ENCODE data around the gene CDKL2. TPM values are rescaled to one million over a fixed set of nuclear protein-coding genes. Genes with fewer than 3 reads are reported as not detected.

CDKL2 gene
- total and polyA plus RNA-seq, 9 of the 15 experiments (the other 6 are each of a cell fraction or from before 2014, with no cell fraction given), result 0.01 to 0.16 TPM; not detected in 7

DNA sequence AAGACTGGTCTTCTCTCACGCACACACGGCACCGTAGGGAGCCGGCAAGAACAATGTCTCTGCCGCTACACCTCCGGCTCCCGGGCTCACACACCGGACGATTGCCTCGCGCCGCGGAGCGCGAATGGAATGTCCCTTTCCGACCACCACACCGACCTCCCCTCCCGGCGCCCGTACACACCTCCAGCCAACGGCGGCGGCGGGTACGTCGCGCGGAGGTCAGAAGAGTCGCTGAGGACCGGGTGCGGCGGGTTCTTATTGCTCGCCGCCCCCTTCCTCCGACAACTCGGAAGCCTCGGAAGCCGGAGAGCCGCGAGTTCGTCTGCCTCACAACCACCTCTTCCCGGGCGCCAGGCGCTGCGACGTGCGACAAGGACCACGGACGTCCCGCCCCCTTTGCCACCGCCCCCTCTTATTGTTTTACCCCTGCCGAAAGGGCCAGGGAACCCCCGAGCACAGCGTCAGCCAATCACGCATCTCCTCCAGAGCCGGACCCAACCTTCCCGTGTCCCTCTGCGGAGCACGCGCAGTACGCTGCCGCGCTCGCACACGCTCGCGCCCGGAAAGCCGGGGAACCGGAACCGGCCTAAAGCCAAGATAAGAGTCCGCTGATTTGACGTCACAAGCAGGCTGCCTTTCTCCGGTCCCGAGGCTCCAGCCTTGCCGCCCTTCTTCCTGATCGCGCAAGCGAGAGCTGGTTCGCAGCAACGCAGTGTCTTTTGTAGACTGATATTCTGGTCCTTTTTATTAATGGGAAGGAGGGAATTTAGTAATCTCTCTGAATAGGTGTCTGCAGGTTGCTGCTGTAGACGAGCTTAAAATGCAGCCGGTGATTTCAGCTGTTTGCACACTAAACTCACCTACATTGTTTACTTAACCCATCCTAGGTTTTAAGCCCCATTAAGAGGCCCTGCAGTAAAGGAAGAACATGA, 43.0 kb upstream of the CDKL2 start, which contains the start of gene G3BP2 (continued):
- TF ChIP-seq CHD4 (IDR thresholded peaks at IDR 0.05; ENCODE audit: insufficient read depth, insufficient replicate concordance, low read depth, low read length, poor library complexity, severe bottlenecking) (no peak), TAL1 (IDR thresholded peaks at IDR 0.05) (no peak), ZNF232 (CRISPR knock-in tag; IDR thresholded peaks at IDR 0.05) (no peak), ZNF311 (CRISPR knock-in tag; IDR thresholded peaks at IDR 0.05) (no peak), TAF15 (IDR thresholded peaks at IDR 0.05; ENCODE audit: low read depth, low read length) (no peak), MCM3 (IDR thresholded peaks at IDR 0.05) (no peak), ZBTB1 (CRISPR knock-in tag; IDR thresholded peaks at IDR 0.05; ENCODE audit: borderline replicate concordance, low read depth) (no peak), CHCHD3 (CRISPR knock-in tag; IDR thresholded peaks at IDR 0.05) (0 out of 2 replicates have a peak, but pooled peaks have one; percentile 27), KLF10 (CRISPR knock-in tag; IDR thresholded peaks at IDR 0.05) (no peak), RBM39 (optimal IDR thresholded peaks at IDR 0.05; ENCODE audit: low read depth, low read length) (no peak), TOE1 (IDR thresholded peaks at IDR 0.05; ENCODE audit: borderline replicate concordance) (peak; percentile 57; the same call in 1 of the 2 replicates), TOE1 (CRISPR knock-in tag; IDR thresholded peaks at IDR 0.05; ENCODE audit: borderline replicate concordance, low read depth) (no peak), MTA1 (IDR thresholded peaks at IDR 0.05; ENCODE audit: borderline replicate concordance) (no peak; the same call in 1 of the 2 replicates), EGR1 (conservative IDR thresholded peaks at IDR 0.05) (peak; percentile 93), CBFA2T2 (conservative IDR thresholded peaks at IDR 0.05) (no peak), ZNF174 (CRISPR knock-in tag; IDR thresholded peaks at IDR 0.05) (no peak), FOSL1 (tag; conservative IDR thresholded peaks at IDR 0.05) (no peak), ZNF41 (CRISPR knock-in tag; conservative IDR thresholded peaks at IDR 0.05) (no peak)
- TF ChIP-seq, protein P1, sequence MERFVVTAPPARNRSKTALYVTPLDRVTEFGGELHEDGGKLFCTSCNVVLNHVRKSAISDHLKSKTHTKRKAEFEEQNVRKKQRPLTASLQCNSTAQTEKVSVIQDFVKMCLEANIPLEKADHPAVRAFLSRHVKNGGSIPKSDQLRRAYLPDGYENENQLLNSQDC (CRISPR knock-in tag; IDR thresholded peaks at IDR 0.05), result 0 out of 2 replicates have a peak, but pooled peaks have one; percentile 59
- TF ChIP-seq, protein P2, sequence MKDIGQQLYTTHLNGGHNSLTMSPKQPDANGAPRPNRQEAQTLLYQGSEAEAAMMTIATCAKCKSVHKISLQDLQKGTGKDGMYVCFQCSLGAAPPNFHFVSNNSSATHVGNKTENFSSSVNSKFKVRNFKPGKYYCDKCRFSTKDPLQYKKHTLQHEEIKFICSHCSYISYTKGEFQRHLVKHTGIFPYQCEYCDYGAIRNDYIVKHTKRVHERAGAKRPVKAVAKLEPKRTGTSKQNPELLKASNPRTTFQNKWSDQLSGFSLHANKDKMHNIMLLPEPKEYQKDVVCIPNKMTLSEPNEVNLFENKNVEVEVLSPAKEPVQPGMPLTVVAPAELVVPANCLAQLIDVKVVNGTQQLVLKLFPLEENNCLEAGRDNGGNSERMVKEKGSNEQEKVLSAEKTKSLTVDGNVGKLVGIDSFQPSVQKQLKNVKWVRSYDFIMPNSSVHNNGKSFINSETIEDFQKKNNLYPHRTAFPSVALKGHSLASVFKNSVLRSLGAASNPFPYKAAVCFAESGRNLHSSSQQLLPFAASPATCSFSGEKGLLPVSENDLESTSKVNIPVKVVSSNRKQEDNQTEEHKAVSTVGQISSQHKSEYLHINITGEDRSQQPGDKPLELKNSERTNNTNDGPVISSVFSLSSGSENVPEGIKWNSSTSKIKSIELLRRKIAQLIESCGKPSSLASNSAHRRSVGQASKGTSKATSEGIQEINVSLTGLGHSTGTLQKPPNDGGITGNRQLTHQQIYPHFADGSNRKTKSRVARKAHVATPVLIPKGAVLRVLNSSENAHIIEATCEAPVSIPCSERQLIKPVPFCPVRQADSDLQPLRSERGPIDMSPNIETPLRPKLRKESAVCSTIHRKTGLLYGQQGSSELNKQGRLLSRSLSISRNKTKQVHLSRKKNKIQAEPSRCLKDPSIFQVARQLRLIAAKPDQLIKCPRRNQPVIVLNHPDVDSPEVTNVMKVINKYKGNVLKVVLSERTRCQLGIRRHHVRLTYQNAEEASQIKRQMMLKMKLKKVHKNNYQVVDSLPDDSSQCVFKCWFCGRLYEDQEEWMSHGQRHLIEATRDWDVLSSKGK (CRISPR knock-in tag; IDR thresholded peaks at IDR 0.05), result no peak
- TF ChIP-seq, protein P3, sequence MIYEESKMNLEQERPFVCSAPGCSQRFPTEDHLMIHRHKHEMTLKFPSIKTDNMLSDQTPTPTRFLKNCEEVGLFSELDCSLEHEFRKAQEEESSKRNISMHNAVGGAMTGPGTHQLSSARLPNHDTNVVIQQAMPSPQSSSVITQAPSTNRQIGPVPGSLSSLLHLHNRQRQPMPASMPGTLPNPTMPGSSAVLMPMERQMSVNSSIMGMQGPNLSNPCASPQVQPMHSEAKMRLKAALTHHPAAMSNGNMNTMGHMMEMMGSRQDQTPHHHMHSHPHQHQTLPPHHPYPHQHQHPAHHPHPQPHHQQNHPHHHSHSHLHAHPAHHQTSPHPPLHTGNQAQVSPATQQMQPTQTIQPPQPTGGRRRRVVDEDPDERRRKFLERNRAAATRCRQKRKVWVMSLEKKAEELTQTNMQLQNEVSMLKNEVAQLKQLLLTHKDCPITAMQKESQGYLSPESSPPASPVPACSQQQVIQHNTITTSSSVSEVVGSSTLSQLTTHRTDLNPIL (CRISPR knock-in tag; IDR thresholded peaks at IDR 0.05), result no peak
- TF ChIP-seq, protein P4, sequence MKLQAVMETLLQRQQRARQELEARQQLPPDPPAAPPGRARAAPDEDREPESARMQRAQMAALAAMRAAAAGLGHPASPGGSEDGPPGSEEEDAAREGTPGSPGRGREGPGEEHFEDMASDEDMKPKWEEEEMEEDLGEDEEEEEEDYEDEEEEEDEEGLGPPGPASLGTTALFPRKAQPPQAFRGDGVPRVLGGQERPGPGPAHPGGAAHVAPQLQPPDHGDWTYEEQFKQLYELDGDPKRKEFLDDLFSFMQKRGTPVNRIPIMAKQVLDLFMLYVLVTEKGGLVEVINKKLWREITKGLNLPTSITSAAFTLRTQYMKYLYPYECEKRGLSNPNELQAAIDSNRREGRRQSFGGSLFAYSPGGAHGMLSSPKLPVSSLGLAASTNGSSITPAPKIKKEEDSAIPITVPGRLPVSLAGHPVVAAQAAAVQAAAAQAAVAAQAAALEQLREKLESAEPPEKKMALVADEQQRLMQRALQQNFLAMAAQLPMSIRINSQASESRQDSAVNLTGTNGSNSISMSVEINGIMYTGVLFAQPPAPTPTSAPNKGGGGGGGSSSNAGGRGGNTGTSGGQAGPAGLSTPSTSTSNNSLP (IDR thresholded peaks at IDR 0.05; ENCODE audit: borderline replicate concordance, low read depth, low read length), result no peak

Measured in K562 (cell line).